Measurements from ENCODE around the gene SLU7. TPM values are rescaled to one million over a fixed set of nuclear protein-coding genes. Genes with fewer than 3 reads are reported as not detected.

SLU7 gene
- total RNA-seq, 1 experiment from 2014 or later, result 33.3 TPM

DNA sequence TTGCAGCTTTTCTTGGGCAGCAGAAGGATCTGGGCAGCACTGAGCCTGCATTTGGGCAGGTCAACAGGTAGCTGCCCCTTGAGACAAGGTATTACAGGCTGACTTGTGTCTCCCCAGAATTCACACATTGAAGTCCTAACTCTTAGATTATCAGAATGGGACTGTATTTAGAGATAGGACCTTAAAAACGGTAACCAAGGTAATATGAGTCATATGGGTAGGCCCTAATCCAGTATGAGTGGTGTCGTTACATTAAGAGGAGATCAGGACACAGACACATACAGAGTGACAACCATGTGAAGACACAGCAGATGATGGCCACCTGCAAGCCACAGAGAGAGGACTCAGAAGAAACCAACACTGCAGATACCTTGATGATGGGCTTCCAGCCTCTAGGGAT is 51.6 kb downstream of the SLU7 start:
- Histone ChIP-seq H3K79me2 (ENCODE audit: insufficient read depth, low read length) (no peaks in the 10 kb centered on the region), H3K4me1 (ENCODE audit: insufficient read depth, low read length) (no peaks in the 10 kb centered on the region; the same call in 1 of the 2 replicates)

More for the DNA sequence above, 51.6 kb downstream of the SLU7 start:
- no peak overlapping the region for H2AFZ ChIP-seq (ENCODE audit: low read length)
- no peak overlapping the region for H4K5ac ChIP-seq (ENCODE audit: insufficient read length, low read depth, low read length)
- TF ChIP-seq, protein P1, sequence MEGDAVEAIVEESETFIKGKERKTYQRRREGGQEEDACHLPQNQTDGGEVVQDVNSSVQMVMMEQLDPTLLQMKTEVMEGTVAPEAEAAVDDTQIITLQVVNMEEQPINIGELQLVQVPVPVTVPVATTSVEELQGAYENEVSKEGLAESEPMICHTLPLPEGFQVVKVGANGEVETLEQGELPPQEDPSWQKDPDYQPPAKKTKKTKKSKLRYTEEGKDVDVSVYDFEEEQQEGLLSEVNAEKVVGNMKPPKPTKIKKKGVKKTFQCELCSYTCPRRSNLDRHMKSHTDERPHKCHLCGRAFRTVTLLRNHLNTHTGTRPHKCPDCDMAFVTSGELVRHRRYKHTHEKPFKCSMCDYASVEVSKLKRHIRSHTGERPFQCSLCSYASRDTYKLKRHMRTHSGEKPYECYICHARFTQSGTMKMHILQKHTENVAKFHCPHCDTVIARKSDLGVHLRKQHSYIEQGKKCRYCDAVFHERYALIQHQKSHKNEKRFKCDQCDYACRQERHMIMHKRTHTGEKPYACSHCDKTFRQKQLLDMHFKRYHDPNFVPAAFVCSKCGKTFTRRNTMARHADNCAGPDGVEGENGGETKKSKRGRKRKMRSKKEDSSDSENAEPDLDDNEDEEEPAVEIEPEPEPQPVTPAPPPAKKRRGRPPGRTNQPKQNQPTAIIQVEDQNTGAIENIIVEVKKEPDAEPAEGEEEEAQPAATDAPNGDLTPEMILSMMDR (conservative IDR thresholded peaks at IDR 0.05), result no peak
- peaks cover 12 to 14% of the 10 kb centered on the region in 2 experiments for H3K4me1 Mint-ChIP-seq
- no peak overlapping the region for H3K14ac ChIP-seq (ENCODE audit: insufficient read depth, low read length)
- no peak overlapping the region for H2AK5ac ChIP-seq (ENCODE audit: insufficient read length, low read length)
- H3K23ac ChIP-seq (ENCODE audit: insufficient read length, low read depth, low read length), result no peak overlapping the region
- no peak overlapping the region for H3K27ac ChIP-seq (ENCODE audit: insufficient read length, low read depth, low read length)
- no peaks in the 10 kb centered on the region for H3K36me3 Mint-ChIP-seq (ENCODE audit: insufficient read depth in 1 of 3, low read depth in 3 of 3)
- H2BK120ac ChIP-seq (ENCODE audit: low read depth, low read length, poor library complexity, severe bottlenecking), result no peak overlapping the region
- H4K91ac ChIP-seq (ENCODE audit: insufficient read length, low read depth, low read length), result no peak overlapping the region
- H3K56ac ChIP-seq (ENCODE audit: insufficient read length, low read depth, low read length), result no peak overlapping the region
- peaks cover 8% of the 10 kb centered on the region for H3K23me2 ChIP-seq (ENCODE audit: insufficient read length, low read depth, low read length, poor library complexity, severe bottlenecking)
- H3K27ac Mint-ChIP-seq, result no peak overlapping the region
- H3T11ph ChIP-seq (ENCODE audit: low read length), result no peak overlapping the region
- H4K8ac ChIP-seq (replicated peaks; ENCODE audit: insufficient read length, low read depth, low read length), result no peak overlapping the region
- H3K27me3 ChIP-seq (ENCODE audit: insufficient read depth, low read length), result peaks cover 9% of the 10 kb centered on the region; the same call in 1 of the 2 replicates
- no peak overlapping the region for H2BK20ac ChIP-seq (ENCODE audit: low read depth, low read length, poor library complexity, severe bottlenecking)
- no peak overlapping the region for H3K4me3 Mint-ChIP-seq
- no peaks in the 10 kb centered on the region for H3K79me1 ChIP-seq (ENCODE audit: insufficient read depth, low read depth, low read length, poor library complexity, severe bottlenecking)
- peaks cover 42% of the 10 kb centered on the region for H3K27me3 Mint-ChIP-seq (ENCODE audit: low read depth)
- no peak overlapping the region for H3K18ac ChIP-seq (ENCODE audit: insufficient read length, low read depth, low read length)
- no peaks in the 10 kb centered on the region for H3K9me3 Mint-ChIP-seq
- H2BK5ac ChIP-seq (ENCODE audit: insufficient read length, low read length), result no peak overlapping the region
- H2BK15ac ChIP-seq (ENCODE audit: low read depth, low read length), result no peak overlapping the region
- WGBS (ENCODE audit: extremely low coverage, insufficient read length, low lambda C conversion rate), result no CpG with 5 or more reads among the region's 2 CpGs
- H4K20me1 ChIP-seq (ENCODE audit: control insufficient read depth, insufficient read depth, insufficient read length), result no peaks in the 10 kb centered on the region
- no peak overlapping the region for H3K4me2 ChIP-seq (ENCODE audit: insufficient read depth, insufficient read length, low read length)
- H3K9me3 ChIP-seq (ENCODE audit: control insufficient read depth, low read depth, low read length), result no peaks in the 10 kb centered on the region
- no peak overlapping the region for H3K4ac ChIP-seq (ENCODE audit: low read depth, low read length)
- no peak overlapping the region for H3K9ac ChIP-seq (ENCODE audit: extremely low read depth, insufficient read length, low read length)
- H2BK12ac ChIP-seq (ENCODE audit: insufficient read length, low read depth, low read length), result no peak overlapping the region
- DNase-seq, result no peak

Measured in H9 (cell line).